Psoas muscle (tissue), 8 donors: ENCODE data around the gene SMARCB1. TPM values are rescaled to one million over a fixed set of nuclear protein-coding genes. Genes with fewer than 3 reads are reported as not detected.
A peak's percentile ranks its signal among the peaks of the same experiment; 100 is the strongest.

Experiments used
- ATAC-seq, 4 donors: fragments of 200-7000 bp; cut with Tn5 transposase; one replicate each; pipeline ENCODE4 v1.9.1; 2020; ENCODE audit warnings: moderate library complexity in 3 of 4, mild to moderate bottlenecking in 2 of 4
- DNase-seq, 2 donors: peaks; one replicate each; pipeline ENCODE4 v3.0.0-alpha.2; 2020
- H3K27ac ChIP-seq: fragments of 200-600 bp; one replicate; pipeline ENCODE4 v1.8.0; 2022
- H3K27me3 ChIP-seq, 3 donors: fragments of 200-600 bp in 1 of 3; one replicate each; pipeline versions ENCODE4 v1.6.1 to v1.8.0; 2013 to 2022; ENCODE audit warnings: low read length in 2 of 3, mild to moderate bottlenecking in 2 of 3, moderate library complexity in 1 of 3; ENCODE audit not compliant: insufficient read depth in 3 of 3
- H3K36me3 ChIP-seq, 2 donors: fragments of 200-600 bp in 1 of 2; one replicate each; pipeline versions ENCODE4 v1.6.1 to v1.8.0; 2013 to 2022; ENCODE audit warnings: low read depth in 1 of 2, mild to moderate bottlenecking in 1 of 2, moderate library complexity in 1 of 2; ENCODE audit not compliant: insufficient read depth in 1 of 2
- H3K4me1 ChIP-seq: fragments of 200-600 bp; one replicate; pipeline ENCODE4 v1.8.0; 2022
- H3K4me3 ChIP-seq: fragments of 200-600 bp; one replicate; pipeline ENCODE4 v1.8.0; 2022; ENCODE audit warnings: mild to moderate bottlenecking
- H3K9me3 ChIP-seq: fragments of 200-600 bp; one replicate; pipeline ENCODE4 v1.8.0; 2022
- CTCF ChIP-seq: fragments of 200-600 bp; IDR thresholded peaks from one replicate; pipeline ENCODE4 v1.8.0; 2022; ENCODE audit warnings: antibody characterized with exemption
- WGBS, 3 donors: extraction: QIAGEN DNeasy Blood & Tissue Kit; methylation state at CpG; one replicate each; pipeline versions ENCODE4 v1.1.6 to v1.1.7; 2013; 5-methylcytosine and 5-hydroxymethylcytosine counted together
- intact Hi-C, 2 donors: fragments of 100-400 bp; cut with DNase I; formaldehyde crosslinking; loops; one replicate each; pipeline versions ENCODE4 v1.11.0 to v1.14.2; 2022
- polyA plus RNA-seq, 3 donors: library from polyadenylated mRNA; stranded (reverse); fragments of 200-250 nt; gene quantifications; one replicate each; pipeline ENCODE4 v1.2.3, GENCODE V29; 2013
- total RNA-seq, 4 donors: library from RNA; stranded (reverse); fragmentation: NEBNext Ultra II Directional in 2 of 4; extraction: Animal tissue kit (Norgen Biotek cat#: 25700) in 2 of 4; gene quantifications; one replicate each; pipeline versions ENCODE4 v1.2.1 to v1.2.4, GENCODE V29; 2021 to 2023
- donor health status: healthy with polysubstance abuse.
- donor health status: DM: no; HTN: no; CAD: no; lungs with moderate emphysema.
- donor health status: Bipolar disorder and iron deficiency.
- donor health status: healthy.
- donor health status: DM: yes; HTN: yes; CAD: no.
- donor health status: DM: no; HTN: no; CAD: no.
- donor health status: DM: no; HTN: no; CAD: no.
- donor health status: DM: yes; HTN: yes; CAD: no.

The SMARCB1 gene
- total and polyA plus RNA-seq, 7 donors: 20.7 to 76.6 (median 38.4) TPM

- no peak for DNase-seq
- H3K4me1 ChIP-seq: peaks cover 11% of the 10 kb centered on the region
- WGBS, 3 donors: 92 to 100% (median 100%) methylated on average over 1 of the region's 1 CpG
Measured at GRCh38 chr22:23782703-23783102, 4.1 kb upstream of the SMARCB1 start.

GRCh38 chr22:23783265-23784150 is 3.3 kb upstream of the SMARCB1 start:
- no peaks in the 10 kb centered on the region for H3K36me3 ChIP-seq
- no peak for ATAC-seq
- TF ChIP-seq CTCF: no peak
- no peak overlapping the region for H3K27ac ChIP-seq
- H3K9me3 ChIP-seq: no peaks in the 10 kb centered on the region
- no peak overlapping the region for H3K4me3 ChIP-seq
- intact Hi-C loops: no loop called here
- no peak for DNase-seq
- H3K4me1 ChIP-seq: peaks cover 19% of the 10 kb centered on the region
- WGBS, 3 donors: 83 to 92% (median 83%) methylated on average over 15 of the region's 15 CpGs
- H3K27me3 ChIP-seq: no peaks in the 10 kb centered on the region

More at GRCh38 chr22:23782703-23783102, 4.1 kb upstream of the SMARCB1 start:
- H3K9me3 ChIP-seq: no peaks in the 10 kb centered on the region
- no peak overlapping the region for H3K4me3 ChIP-seq
- H3K27ac ChIP-seq: no peak overlapping the region
- intact Hi-C loops: no loop called here
- H3K36me3 ChIP-seq: no peaks in the 10 kb centered on the region
- no peak for ATAC-seq
- H3K27me3 ChIP-seq: no peaks in the 10 kb centered on the region
- TF ChIP-seq CTCF: no peak

GRCh38 chr22:23784215-23784732 is 2.5 kb upstream of the SMARCB1 start:
- TF ChIP-seq CTCF: no peak
- no peaks in the 10 kb centered on the region for H3K9me3 ChIP-seq
- H3K36me3 ChIP-seq: no peaks in the 10 kb centered on the region
- intact Hi-C loops: no loop called here
- H3K27me3 ChIP-seq: no peaks in the 10 kb centered on the region
- peaks cover 26% of the 10 kb centered on the region for H3K4me1 ChIP-seq
- no peak overlapping the region for H3K4me3 ChIP-seq
- 86 to 90% (median 90%) methylated on average over 8 of the region's 8 CpGs for WGBS, 3 donors
- peak overlapping the region; percentile 99 for H3K27ac ChIP-seq
- ATAC-seq (no peak), DNase-seq (no peak)

GRCh38 chr22:23786261-23786710 is 480 bp upstream of the SMARCB1 start:
- Histone ChIP-seq H3K27me3 (no peaks in the 10 kb centered on the region), H3K4me1 (peaks cover 32% of the 10 kb centered on the region), H3K9me3 (no peaks in the 10 kb centered on the region), H3K4me3 (peak overlapping the region; percentile 92), H3K27ac (peak overlapping the region; percentile 99), H3K36me3 (no peaks in the 10 kb centered on the region)
- 9 to 22% (median 14%) methylated on average over 9 of the region's 9 CpGs for WGBS, 3 donors
- peak; percentile 30 to 59 (median 44) for ATAC-seq
- DNase-seq: no peak
- TF ChIP-seq CTCF: no peak
- intact Hi-C loops: loop anchor here (5.0 kb wide), 3 partner anchors 36 to 61 kb away; no protein-coding TSS in a partner anchor
